Bone marrow (tissue), 2 donors: Measurements from ENCODE around the gene ETV6.
A peak's percentile ranks its signal among the peaks of the same experiment; 100 is the strongest.
"Not testable (repeated sequence)": the region's sequence is repeated elsewhere in the genome, so short reads cannot be mapped to it uniquely, and the experiment has no call there.

Experiments used
- DNase-seq, 2 donors: peaks; one replicate each; lab custom pipeline; 2025; lab: John Stamatoyannopoulos, UW

The ETV6 gene

DNA sequence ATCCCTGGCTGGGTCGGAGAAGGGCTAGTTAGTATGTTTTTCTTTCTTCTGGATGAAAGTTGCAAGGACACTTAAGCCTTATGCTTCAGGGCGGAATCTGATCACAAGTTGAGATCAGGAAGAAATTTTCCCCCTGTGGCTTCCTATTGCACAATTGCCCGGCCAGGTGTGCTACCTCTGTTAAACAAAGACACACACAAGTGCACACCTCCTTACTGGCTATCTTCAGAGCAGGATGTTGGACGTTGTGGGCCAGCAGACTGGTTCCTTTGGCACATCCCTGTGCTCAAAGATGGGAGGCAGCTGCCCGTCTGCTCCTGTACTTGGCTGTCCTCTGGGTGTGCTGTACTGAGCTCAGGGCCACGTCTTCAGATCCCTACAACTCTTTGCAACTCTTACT is 19.1 kb downstream of the ETV6 start:
- DNase-seq = no peak

DNA sequence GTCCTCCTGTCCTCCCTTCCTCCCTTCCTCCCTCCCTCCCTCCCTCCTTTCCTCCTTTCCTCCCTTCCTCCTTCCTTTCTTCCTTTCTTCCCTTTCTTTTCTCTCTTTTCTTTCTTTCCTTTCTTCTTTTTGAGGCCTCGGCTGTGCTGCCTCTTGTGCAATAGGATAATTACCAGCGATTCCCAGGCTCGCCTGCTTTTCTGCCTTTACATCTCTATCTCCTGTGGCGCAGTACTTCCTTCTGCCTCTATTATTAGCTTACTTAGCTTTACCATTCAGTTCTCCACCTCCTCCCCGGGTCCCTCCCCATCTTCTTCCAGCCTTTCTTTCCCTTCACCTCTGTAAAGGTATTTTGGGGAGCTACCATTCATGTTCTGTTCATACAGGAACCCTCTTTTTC is 19.9 kb downstream of the ETV6 start:
- no peak for DNase-seq

DNA sequence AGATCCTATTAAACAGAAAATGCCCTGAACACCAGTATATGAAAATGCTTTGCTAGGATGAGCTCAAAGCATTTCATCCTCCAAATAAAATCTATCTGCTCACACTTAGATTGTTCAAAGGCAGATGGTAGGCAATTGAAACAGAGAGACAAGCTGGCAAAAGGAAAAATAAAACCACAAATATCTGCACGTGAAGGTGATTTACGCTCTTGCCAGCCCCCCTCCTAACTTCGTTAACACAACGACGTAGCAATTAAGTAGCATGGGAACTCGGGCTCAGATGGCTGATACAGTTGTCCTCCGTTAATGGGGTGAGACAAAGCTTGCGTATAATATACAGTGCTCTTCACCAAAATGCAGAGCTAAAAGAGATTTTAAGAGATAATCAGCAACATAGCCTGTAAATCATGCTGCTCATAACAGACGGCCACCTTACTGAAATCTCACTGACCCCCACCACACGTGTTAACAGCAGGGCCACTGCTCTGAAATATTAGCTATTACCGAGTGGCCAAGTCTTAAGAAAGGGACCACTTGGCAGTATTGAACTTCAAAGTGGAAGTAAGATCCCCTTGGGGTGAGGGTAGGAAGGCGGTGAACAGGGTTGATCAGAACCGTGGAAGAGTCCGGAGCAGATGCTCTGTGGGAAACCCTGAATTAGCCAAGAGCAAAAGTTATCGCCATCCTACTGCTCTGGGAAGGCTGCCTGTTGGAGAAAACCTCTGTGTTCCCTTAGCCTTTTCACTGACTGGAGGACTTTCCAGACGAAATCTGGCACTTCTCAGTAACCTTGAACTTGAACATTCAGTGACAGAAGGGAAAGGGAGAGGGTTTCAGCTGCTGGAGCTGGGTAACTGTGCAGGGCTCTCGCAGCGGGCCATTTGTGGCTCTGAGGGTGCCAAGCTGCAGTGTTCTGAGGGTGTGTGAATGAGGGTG is 23.1 kb downstream of the ETV6 start:
- DNase-seq = no peak

DNA sequence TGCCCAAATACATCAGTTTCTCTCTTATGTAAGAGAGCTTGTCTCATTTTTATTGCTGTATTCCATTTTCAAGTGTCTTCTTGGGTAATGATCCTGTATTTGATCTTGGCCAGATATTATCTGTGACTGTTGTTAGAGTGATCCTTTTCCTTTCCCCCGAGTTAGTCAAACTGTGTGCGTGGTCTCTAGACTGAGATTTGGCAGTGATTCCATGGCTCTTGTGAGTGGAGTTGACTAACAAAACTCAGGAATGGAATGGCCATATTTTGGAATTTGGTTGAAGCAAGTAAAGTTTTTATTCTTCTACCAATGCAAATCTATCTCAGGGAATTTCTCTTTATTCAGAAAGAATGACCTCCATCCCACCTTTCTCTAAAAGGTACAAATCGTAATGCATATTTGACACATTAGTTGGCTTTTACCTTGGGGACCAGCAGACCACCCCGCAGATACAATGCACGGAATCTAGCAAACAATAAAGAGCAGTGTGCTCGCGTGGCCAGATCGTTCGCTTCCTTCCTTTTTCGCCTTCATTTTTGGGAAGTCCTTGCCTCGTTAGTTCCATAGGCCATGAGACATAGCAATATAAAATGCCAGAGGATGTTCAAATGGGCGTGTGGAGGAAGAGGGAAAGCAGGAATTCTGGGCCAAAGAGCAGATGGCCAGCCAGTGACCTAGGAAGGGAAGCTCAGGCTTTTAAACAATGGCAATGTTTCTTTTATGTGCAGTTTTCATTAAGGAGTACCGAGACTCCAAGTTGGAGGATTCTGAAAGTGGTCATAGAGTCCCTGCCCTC is 24.4 kb downstream of the ETV6 start:
- no peak for DNase-seq

DNA sequence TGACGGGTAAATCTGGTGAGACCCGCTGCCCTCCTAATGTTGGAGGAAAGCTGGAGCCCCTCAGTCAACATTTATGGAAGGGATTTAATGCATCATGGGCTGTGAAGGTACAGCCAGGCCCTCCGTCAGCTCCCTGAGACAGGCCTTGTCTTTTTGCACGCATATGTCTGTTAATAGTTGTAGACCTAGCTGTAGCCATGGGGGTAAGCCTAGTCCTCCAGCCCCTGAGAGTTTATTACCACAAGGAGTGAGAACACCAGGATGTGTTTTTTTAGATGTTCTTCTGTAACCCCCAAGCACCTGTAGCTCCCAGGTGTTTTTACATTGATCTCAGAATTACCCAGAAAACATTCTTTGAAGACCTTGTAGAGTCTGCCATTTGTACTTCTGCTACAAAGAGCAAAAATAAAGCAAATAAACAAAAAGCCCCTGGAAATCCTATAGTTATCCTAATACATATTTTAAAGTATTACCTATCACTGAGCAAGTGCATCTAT is 25.5 kb downstream of the ETV6 start:
- no peak for DNase-seq

DNA sequence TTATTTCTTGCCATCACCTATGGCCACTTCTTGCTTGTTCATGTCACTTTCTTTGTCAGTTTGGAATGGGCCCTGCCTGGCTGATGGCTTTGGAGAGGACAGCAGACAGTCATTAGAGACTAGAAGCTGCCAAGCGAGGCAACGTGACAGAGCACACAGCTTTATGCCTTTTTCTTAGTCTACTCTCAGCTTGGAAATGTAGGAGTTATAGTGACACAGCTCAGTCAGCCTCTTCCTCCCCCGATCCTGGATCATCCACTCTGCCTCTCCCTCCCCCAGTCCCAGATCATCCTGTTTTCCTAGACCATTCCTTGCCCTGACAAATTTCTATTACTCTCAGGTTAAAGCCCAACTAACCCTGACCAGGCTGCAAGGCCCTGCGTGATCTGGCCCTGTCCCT is 26.6 kb downstream of the ETV6 start:
- DNase-seq = no peak

DNA sequence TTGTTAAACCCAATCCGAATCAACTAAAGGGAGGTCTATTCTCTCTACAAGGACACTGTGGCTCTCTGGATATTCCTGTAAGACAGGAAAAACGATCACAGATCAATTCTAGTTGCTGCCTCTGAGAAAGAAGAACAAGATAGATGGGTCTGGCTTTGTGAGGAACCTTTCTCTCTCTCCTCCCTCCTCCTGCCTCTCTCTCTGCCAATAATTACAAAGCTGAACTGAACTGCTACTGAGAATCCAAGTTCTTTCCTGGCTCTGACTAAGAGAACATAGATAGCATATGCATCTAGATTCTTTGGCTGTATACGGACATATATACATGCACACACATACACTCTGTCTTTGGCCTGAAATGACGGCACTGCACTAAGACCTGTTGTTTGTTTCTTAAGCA is 27.6 kb downstream of the ETV6 start:
- no peak for DNase-seq

DNA sequence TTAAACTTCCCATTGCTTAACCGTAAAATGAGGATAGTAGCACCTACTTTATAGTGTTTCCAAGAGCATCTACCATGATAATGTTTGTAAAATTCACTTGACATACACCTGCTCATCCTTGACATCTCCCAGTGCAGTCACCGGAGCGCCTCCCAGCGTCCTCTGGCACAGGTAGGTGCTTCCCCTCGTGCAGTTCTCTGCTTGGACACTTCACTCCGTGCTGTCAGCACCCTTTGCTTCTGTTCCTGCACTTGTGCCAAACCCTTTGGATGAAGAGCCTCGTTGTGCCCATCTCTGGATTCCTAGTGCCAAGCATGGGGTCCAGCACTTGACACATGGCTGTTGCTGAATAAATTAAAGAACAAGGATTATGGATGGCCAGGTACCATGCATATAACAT is 28.3 kb downstream of the ETV6 start:
- no peak for DNase-seq

DNA sequence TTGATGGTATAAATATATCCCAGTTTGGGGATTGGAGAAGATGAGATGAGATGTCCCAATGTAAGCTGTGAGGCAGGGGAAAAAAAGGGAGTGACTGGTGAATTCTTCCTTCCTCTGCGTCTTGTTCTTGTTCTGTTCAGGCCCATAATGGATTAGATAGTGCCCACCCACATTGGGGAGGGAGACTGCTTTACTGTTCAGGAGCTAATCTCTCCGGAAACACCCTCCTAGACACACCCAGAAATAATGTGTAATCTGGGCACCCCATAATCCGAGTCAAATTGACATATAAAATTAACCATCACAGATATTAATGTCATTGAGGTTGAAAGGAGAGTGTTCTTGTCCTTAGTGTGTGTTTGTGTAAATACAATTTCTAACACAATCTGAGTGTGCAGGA is 29.3 kb downstream of the ETV6 start:
- DNase-seq = no peak

DNA sequence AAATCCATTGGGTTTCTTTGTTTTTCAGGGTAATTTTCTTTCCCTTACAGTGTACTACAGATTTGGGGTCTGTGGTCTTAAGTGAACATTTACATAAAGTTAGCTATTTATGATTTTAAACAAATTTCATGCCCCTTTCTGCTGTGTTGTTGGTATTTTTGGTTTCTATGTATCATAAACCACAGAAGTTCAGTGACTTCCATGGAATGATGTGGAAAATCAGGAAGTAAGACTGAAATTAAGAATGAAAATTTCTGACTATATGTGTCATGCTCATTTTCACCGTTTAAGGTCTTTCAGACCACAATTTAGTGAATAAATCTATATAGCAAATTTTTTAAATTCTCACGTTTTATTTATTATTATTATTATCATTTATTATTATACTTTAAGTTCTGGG is 31.7 kb downstream of the ETV6 start:
- no peak for DNase-seq

DNA sequence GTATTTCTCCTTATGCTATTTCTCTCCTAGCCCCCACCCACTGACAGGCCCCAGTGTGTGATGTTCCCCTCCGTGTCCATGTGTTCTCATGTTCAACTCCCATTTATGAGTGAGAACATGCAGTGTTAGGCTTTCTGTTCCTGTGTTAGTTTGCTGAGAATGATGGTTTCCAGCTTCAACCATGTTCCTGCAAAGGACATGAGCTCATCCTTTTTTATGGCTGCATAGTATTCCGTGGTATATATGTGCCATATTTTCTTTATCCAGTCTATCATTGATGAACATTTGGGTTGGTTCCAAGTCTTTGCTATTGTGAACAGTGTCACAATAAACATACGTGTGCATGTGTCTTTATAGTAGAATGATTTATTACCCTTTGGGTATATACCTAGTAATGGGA is 32.2 kb downstream of the ETV6 start:
- not testable (repeated sequence) for DNase-seq

DNA sequence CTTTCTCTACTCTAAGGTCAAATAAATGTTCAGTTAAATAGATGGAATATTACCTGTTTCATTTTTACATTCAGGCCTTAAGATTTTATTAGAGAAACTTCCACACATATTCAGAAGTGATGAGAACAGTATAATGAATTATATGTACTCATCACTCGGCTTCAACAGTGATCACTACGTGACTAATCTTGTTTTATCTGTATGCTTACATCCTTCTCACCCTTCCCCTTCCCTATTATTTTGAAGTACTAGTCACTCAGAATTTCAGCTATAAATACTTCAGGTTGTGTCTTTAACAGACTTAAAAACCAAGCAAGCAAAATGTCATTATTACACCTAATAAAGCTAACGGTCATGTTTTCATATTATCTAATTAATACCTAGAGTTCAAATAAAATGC is 34.9 kb downstream of the ETV6 start:
- DNase-seq = peak in 1 of 2 donors; percentile 58

DNA sequence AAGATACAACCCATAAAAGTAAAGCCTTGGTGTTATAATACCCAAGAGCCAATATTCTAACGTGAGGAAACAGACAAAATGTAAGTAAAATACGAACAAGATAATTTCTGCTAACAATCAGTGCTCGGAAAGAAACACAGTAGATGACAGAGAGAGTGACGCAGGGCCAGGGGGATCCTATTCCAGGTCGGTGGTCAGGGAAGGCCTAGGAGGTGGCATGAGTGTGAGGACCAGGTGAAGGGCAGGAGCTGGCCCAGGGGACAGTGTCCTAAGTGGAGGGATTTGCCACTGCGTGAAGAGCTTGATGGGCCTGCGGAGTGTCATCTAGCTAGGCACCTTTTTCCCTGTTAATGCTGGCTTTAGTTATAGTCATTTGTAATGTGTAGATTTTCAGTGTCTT is 35.3 kb downstream of the ETV6 start:
- no peak for DNase-seq

DNA sequence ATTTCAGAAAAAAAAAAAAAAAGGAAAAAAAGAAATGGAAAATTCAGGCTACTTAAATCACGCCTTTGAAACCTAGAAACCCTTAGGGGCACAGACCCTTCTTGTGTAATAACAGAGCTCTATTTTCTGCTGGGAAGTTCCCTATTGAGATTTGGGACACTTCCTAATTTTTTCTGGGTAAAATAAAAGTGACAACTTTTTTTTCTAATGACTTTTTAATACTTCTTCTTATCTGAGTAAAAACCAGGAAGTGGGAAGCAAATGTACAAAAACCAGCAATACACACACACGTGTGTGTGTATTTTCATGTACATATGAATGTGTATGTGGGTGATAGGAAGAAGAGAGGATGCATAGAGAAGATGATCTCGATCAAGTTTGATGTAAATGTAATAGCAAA is 35.8 kb downstream of the ETV6 start:
- no peak for DNase-seq

DNA sequence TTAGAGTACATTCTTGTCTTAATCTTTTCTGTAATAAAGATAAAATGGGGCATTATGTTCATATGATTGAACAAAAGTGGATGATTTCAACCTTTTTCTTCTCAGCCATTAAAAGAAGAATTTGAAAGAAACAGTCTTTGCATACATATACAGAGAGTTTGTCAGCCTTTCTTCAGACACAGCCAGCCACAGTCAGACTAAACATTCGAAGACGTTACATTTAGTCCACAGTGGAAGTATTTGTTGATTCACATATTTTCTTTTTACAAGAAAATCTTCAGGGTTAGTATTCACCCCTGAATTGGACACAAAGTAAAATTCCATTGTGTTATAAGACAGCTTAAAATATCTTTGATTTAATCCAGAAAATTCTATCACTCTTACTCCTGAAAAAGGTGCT is 36.2 kb downstream of the ETV6 start:
- DNase-seq = no peak

DNA sequence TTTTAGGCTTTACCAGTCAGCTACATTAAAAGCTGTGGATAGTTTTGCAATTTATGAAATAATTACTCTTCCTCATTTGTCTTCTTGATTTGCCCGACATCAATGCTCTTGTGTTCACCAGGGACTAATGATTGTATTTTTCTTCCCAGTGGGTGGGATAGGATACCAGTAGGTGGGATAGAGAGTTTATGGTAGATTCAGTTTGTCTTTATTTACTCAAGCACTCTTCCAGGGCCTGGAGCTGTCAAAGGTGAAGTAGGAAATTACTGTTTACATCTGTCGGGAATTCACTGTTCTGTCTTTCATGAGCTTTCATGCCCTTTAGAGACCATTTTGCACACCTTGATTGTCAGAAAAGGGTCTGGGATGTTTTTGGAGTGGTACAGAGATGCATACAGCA is 36.6 kb downstream of the ETV6 start:
- no peak for DNase-seq

DNA sequence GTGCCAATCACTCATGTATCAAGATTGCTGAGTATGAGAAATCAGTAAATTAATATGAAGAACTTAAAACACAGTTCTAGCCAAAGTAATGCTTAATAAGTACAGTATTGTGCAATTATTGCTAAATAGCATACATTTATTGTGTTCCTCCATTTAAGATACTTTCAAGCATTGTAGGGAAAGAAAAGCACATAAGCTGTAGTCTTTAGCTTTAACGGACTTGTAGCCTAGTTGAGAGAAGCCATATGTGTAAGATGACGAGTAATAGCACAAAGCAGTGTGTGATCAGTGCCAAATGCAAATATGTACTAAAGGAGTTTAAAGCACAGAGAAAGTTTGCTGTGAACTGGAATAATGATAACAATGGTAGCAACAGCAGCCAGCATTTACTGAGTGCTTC is 38.1 kb downstream of the ETV6 start:
- no peak for DNase-seq

DNA sequence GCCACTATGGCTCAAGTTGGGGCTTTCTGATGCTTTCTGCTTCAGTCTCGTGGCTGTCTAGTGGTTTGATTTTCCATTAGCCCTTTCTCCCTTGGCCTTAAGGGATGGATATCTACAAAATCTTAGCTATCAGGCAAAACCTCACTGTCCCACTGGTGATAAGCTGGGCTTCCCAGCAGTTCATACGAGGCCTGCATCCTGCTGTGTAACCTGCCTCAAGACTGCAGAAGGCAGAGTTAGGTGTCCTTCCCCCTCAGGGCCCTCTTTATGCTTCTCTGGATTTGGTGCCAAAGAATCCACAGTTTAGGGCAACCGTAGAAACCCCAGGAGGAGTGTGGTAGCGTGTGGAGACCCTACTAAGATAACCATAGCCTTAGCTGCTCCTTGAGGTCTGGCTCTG is 38.9 kb downstream of the ETV6 start:
- no peak for DNase-seq

DNA sequence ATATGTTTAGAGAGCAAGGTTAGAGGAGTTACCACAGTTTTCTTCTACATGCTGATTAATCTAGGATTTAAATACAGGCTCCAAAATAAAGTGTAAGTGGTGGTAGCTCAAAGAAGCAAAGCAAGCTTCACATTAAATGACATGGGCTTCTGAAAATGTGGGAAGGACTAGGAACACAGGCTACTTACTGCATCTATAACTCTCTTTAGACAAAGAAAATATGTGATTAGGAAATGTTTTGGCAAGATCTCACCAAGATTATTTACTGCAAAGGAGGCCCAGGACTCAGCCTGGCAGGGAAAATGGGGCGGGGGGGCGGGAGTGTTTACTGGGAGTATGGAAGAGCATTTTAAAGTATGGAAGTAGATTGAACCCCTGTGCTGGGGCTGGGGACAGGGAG is 39.4 kb downstream of the ETV6 start:
- DNase-seq = no peak

DNA sequence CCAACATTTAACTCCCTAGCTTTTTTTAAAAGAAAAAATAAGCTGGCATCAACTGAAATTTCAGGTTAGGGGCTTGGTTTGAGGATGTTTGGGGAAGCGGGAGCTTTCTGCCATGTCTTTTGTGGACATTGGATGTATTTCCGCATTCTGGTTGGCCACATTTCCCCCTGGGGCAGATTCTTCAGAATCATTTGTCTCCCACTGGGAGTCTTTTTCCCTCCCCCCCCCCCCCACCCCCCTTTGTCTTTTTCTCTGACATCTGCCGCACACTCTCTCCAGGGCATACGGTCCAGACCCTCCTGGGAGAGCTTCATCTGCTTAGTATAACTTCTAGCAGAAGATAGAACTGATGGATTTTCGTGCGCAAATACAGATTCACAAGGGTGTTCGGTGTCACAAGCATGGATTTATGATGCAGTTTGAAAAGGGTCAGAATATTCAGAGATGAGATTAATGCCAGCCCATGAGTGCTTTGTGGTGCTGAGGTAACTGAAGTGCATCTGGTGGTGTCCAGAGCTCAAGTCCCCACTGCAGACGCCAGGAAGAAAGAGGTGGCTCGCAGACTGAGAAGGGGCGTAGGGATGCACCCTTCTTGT is 40.2 kb downstream of the ETV6 start:
- DNase-seq = no peak

DNA sequence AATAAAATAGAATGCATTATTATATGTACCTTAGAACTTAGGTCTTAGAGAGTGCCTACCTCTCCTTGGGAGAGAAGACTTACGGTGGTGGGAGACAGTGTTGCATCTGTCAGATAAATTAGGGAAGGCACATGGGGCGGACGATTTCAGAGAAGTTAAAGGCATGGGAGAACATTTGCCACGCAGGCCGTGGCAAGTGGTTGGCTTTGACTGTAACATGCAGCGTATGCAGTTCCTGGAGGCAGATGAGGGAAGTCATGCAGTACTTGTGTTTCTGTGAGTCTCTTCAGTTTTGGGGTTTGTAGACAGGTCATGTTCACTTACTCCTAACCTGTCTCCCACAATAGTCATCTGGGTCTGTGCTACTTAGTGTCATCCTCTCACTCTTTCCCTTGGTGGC is 43.6 kb downstream of the ETV6 start:
- DNase-seq = no peak

DNA sequence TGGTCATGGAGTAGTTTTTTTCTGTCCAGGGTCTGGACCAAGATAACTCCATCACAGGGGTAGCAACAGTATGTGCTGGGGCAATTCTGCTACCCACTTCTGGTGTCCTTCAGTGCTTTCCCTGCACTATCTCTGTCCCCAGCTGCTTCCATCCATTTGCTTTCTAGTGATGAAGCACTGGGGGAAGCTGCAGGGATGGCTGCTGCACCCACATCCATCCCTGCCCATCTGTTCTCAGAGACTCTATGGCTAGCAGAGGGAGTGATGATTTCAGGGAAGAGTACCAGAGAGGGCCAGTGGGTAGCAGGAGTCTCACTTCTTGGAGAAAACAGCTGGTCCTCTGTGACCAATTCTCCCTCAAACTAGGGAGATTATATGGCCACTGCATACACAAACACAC is 44.1 kb downstream of the ETV6 start:
- no peak for DNase-seq

DNA sequence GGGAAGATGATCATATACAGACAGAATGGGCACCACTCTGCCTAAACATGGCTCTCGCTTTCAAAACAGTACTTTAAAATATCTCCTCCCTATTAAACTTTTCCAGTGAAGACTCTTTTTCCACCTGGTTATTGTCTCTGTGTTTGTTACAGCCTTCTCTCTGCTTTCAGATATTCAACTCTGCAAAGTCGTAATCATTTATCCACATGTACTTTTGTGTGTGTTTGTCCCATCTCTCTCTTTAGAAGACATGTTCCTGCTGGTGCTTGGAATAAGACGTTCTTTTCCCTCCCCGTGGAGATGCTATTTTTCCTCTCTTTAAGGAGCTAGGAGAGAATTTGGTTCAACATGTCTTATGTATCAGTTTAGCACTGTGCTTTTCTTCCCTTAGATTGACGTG is 45.1 kb downstream of the ETV6 start:
- no peak for DNase-seq
